Measurements from ENCODE around the gene CDH20. TPM values are rescaled to one million over a fixed set of nuclear protein-coding genes. Genes with fewer than 3 reads are reported as not detected.
"Not testable (repeated sequence)": the region's sequence is repeated elsewhere in the genome, so short reads cannot be mapped to it uniquely, and the experiment has no call there.

CDH20 gene
- total RNA-seq, 2 experiments from 2014 or later, result not detected

- POLR2A ChIA-PET, result no interaction called here
Observed at GRCh38 chr18:61352611-61353010, 19.4 kb downstream of the CDH20 start.

GRCh38 chr18:61360404-61361383 is 27.5 kb downstream of the CDH20 start:
- Mint-ChIP-seq H3K4me3 (no peak overlapping the region), H3K9me3 (ENCODE audit: insufficient read depth) (no peaks in the 10 kb centered on the region), H3K27ac (no peak overlapping the region), H3K27me3 (ENCODE audit: low read depth) (no peaks in the 10 kb centered on the region), H3K36me3 (ENCODE audit: low read depth) (no peaks in the 10 kb centered on the region), H3K4me1 (ENCODE audit: low read depth) (no peaks in the 10 kb centered on the region)
- no peak for DNase-seq
- ATAC-seq, result no peak
- ChIA-PET POLR2A (no interaction called here), CTCF (no interaction called here)

More at GRCh38 chr18:61352611-61353010, 19.4 kb downstream of the CDH20 start:
- Mint-ChIP-seq H3K4me1 (ENCODE audit: low read depth) (no peaks in the 10 kb centered on the region), H3K27me3 (ENCODE audit: low read depth) (no peaks in the 10 kb centered on the region), H3K27ac (no peak overlapping the region), H3K9me3 (ENCODE audit: insufficient read depth) (no peaks in the 10 kb centered on the region), H3K4me3 (no peak overlapping the region), H3K36me3 (ENCODE audit: low read depth) (no peaks in the 10 kb centered on the region)
- ATAC-seq (no peak), DNase-seq (no peak)
- CTCF ChIA-PET, result no interaction called here

- ATAC-seq (no peak), DNase-seq (no peak)
- Mint-ChIP-seq H3K27ac (no peak overlapping the region), H3K4me3 (no peak overlapping the region), H3K4me1 (ENCODE audit: low read depth) (no peaks in the 10 kb centered on the region), H3K27me3 (ENCODE audit: low read depth) (no peaks in the 10 kb centered on the region), H3K9me3 (ENCODE audit: insufficient read depth) (no peaks in the 10 kb centered on the region), H3K36me3 (ENCODE audit: low read depth) (no peaks in the 10 kb centered on the region)
- POLR2A ChIA-PET, result no interaction called here
- CTCF ChIA-PET, result no interaction called here
Observed at GRCh38 chr18:61362511-61362910, 29.3 kb downstream of the CDH20 start.

GRCh38 chr18:61364953-61365352 is 31.7 kb downstream of the CDH20 start:
- DNase-seq (no peak), ATAC-seq (no peak)
- no peaks in the 10 kb centered on the region for H3K4me1 Mint-ChIP-seq (ENCODE audit: low read depth)
- no peaks in the 10 kb centered on the region for H3K9me3 Mint-ChIP-seq (ENCODE audit: insufficient read depth)
- POLR2A ChIA-PET, result no interaction called here
- H3K27me3 Mint-ChIP-seq (ENCODE audit: low read depth), result no peaks in the 10 kb centered on the region
- no peak overlapping the region for H3K27ac Mint-ChIP-seq
- CTCF ChIA-PET, result no interaction called here
- no peak overlapping the region for H3K4me3 Mint-ChIP-seq
- H3K36me3 Mint-ChIP-seq (ENCODE audit: low read depth), result no peaks in the 10 kb centered on the region

- Mint-ChIP-seq H3K4me3 (no peak overlapping the region), H3K27me3 (ENCODE audit: low read depth) (peaks cover 2% of the 10 kb centered on the region), H3K4me1 (ENCODE audit: low read depth) (no peaks in the 10 kb centered on the region), H3K36me3 (ENCODE audit: low read depth) (no peaks in the 10 kb centered on the region), H3K9me3 (ENCODE audit: insufficient read depth) (no peaks in the 10 kb centered on the region), H3K27ac (no peak overlapping the region)
- DNase-seq, result no peak
- no peak for ATAC-seq
- ChIA-PET POLR2A (no interaction called here), CTCF (no interaction called here)
Observed at GRCh38 chr18:61368001-61368400, 34.8 kb downstream of the CDH20 start.

- CTCF ChIA-PET; ATAC-seq; H3K4me3 Mint-ChIP-seq; H3K36me3 Mint-ChIP-seq (ENCODE audit: low read depth); POLR2A ChIA-PET; H3K27me3 Mint-ChIP-seq (ENCODE audit: low read depth); DNase-seq; H3K27ac Mint-ChIP-seq; H3K4me1 Mint-ChIP-seq (ENCODE audit: low read depth); H3K9me3 Mint-ChIP-seq (ENCODE audit: insufficient read depth): not testable (repeated sequence)
Observed at GRCh38 chr18:61369671-61370070, 36.4 kb downstream of the CDH20 start.

GRCh38 chr18:61371111-61371510 is 37.9 kb downstream of the CDH20 start:
- H3K27me3 Mint-ChIP-seq (ENCODE audit: low read depth), result peaks cover 2% of the 10 kb centered on the region
- CTCF ChIA-PET, result no interaction called here
- H3K36me3 Mint-ChIP-seq (ENCODE audit: low read depth), result no peaks in the 10 kb centered on the region
- no peaks in the 10 kb centered on the region for H3K9me3 Mint-ChIP-seq (ENCODE audit: insufficient read depth)
- H3K27ac Mint-ChIP-seq, result no peak overlapping the region
- H3K4me1 Mint-ChIP-seq (ENCODE audit: low read depth), result no peaks in the 10 kb centered on the region
- no peak for DNase-seq
- POLR2A ChIA-PET, result no interaction called here
- H3K4me3 Mint-ChIP-seq, result no peak overlapping the region
- ATAC-seq, result no peak

- ATAC-seq, result no peak
- H3K4me3 Mint-ChIP-seq, result no peak overlapping the region
- H3K27ac Mint-ChIP-seq, result no peak overlapping the region
- no peaks in the 10 kb centered on the region for H3K9me3 Mint-ChIP-seq (ENCODE audit: insufficient read depth)
- no peaks in the 10 kb centered on the region for H3K36me3 Mint-ChIP-seq (ENCODE audit: low read depth)
- H3K4me1 Mint-ChIP-seq (ENCODE audit: low read depth), result no peaks in the 10 kb centered on the region
- DNase-seq, result no peak
- POLR2A ChIA-PET, result no interaction called here
- no peaks in the 10 kb centered on the region for H3K27me3 Mint-ChIP-seq (ENCODE audit: low read depth)
- CTCF ChIA-PET, result no interaction called here
Observed at GRCh38 chr18:61379827-61380226, 46.6 kb downstream of the CDH20 start.

GRCh38 chr18:61388010-61388409 is 54.8 kb downstream of the CDH20 start:
- no peak overlapping the region for H3K27ac Mint-ChIP-seq
- no peaks in the 10 kb centered on the region for H3K27me3 Mint-ChIP-seq (ENCODE audit: low read depth)
- ChIA-PET POLR2A (no interaction called here), CTCF (no interaction called here)
- H3K4me3 Mint-ChIP-seq, result no peak overlapping the region
- DNase-seq, result no peak
- no peaks in the 10 kb centered on the region for H3K36me3 Mint-ChIP-seq (ENCODE audit: low read depth)
- no peak for ATAC-seq
- no peaks in the 10 kb centered on the region for H3K9me3 Mint-ChIP-seq (ENCODE audit: insufficient read depth)
- H3K4me1 Mint-ChIP-seq (ENCODE audit: low read depth), result no peaks in the 10 kb centered on the region

GRCh38 chr18:61394983-61395382 is 61.8 kb downstream of the CDH20 start:
- no peaks in the 10 kb centered on the region for H3K4me1 Mint-ChIP-seq (ENCODE audit: low read depth)
- ChIA-PET CTCF (no interaction called here), POLR2A (no interaction called here)
- H3K27me3 Mint-ChIP-seq (ENCODE audit: low read depth), result no peaks in the 10 kb centered on the region
- H3K27ac Mint-ChIP-seq, result no peak overlapping the region
- DNase-seq (no peak), ATAC-seq (no peak)
- H3K9me3 Mint-ChIP-seq (ENCODE audit: insufficient read depth), result no peaks in the 10 kb centered on the region
- no peak overlapping the region for H3K4me3 Mint-ChIP-seq
- H3K36me3 Mint-ChIP-seq (ENCODE audit: low read depth), result no peaks in the 10 kb centered on the region

- DNase-seq, result no peak
- Mint-ChIP-seq H3K4me3 (no peak overlapping the region), H3K9me3 (ENCODE audit: insufficient read depth) (no peaks in the 10 kb centered on the region), H3K27ac (no peak overlapping the region), H3K4me1 (ENCODE audit: low read depth) (no peaks in the 10 kb centered on the region), H3K27me3 (ENCODE audit: low read depth) (no peaks in the 10 kb centered on the region), H3K36me3 (ENCODE audit: low read depth) (no peaks in the 10 kb centered on the region)
- CTCF ChIA-PET, result no interaction called here
- ATAC-seq, result no peak
- POLR2A ChIA-PET, result no interaction called here
Observed at GRCh38 chr18:61397222-61397621, 64.0 kb downstream of the CDH20 start.

- Mint-ChIP-seq H3K27me3 (ENCODE audit: low read depth) (no peaks in the 10 kb centered on the region), H3K36me3 (ENCODE audit: low read depth) (no peaks in the 10 kb centered on the region), H3K9me3 (ENCODE audit: insufficient read depth) (no peaks in the 10 kb centered on the region), H3K4me1 (ENCODE audit: low read depth) (no peaks in the 10 kb centered on the region), H3K4me3 (no peak overlapping the region), H3K27ac (no peak overlapping the region)
- no peak for DNase-seq
- POLR2A ChIA-PET, result no interaction called here
- CTCF ChIA-PET, result no interaction called here
- no peak for ATAC-seq
Observed at GRCh38 chr18:61398961-61399705, 65.9 kb downstream of the CDH20 start.
